ENCODE data around the gene UROC1. TPM values are rescaled to one million over a fixed set of nuclear protein-coding genes. Genes with fewer than 3 reads are reported as not detected.

Gene UROC1
- total and polyA plus RNA-seq, 2 of the 13 experiments (the other 11 are each of a cell fraction or from before 2014, with no cell fraction given): 0.71 to 1.3 TPM

DNA sequence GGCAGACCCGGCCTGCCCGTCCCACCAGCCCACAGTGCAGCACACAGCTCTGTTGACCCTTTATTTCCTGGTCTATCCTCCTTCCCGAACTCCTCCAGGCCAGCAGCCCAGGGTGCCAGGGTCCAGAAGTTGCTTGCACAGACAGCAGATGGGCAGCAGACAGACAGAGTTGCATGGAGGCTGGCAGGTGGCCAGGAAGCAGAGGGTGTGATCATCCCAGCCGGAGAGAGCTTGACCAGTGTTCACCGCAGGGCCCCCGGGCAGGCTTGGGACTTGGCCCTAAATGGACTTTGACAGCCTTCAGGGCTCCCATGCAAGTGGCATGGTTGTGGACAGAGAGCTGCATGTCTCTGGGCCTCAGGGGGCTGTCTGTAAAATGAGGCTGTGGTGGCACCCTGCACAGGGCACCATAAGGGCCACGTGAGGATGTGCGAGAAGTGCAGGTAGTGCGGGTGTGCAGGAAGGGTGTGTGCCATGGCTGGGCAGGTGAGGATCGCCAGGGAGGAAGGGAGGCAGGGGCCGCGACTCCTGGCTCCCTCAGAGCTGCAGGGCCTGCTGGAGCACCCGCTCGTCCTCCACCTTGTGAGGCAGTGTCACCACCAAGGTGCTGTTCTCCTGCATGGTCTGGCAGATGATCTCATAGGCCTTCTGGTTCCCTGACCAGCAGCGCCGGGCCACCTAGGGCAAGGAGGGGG lies 35.6 kb downstream of the UROC1 start (continued):
- TF ChIP-seq, protein P1, sequence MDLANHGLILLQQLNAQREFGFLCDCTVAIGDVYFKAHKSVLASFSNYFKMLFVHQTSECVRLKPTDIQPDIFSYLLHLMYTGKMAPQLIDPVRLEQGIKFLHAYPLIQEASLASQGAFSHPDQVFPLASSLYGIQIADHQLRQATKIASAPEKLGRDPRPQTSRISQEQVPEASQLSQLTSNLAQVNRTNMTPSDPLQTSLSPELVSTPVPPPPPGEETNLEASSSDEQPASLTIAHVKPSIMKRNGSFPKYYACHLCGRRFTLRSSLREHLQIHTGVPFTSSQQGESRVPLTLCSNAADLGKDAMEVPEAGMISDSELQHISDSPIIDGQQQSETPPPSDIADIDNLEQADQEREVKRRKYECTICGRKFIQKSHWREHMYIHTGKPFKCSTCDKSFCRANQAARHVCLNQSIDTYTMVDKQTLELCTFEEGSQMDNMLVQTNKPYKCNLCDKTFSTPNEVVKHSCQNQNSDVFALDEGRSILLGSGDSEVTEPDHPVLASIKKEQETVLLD (CRISPR knock-in tag; IDR thresholded peaks at IDR 0.05; ENCODE audit: low read depth): no peak
- TF ChIP-seq HDAC6 (IDR thresholded peaks at IDR 0.05; ENCODE audit: low read depth, low read length) (no peak), FLYWCH1 (CRISPR knock-in tag; IDR thresholded peaks at IDR 0.05) (no peak), JUN (CRISPR knock-in tag; IDR thresholded peaks at IDR 0.05) (no peak), ZNF235 (CRISPR knock-in tag; IDR thresholded peaks at IDR 0.05; ENCODE audit: borderline replicate concordance) (no peak), ZNF543 (CRISPR knock-in tag; IDR thresholded peaks at IDR 0.05) (0 out of 2 replicates have a peak, but pooled peaks have one; percentile 48), MED8 (CRISPR knock-in tag; IDR thresholded peaks at IDR 0.05; ENCODE audit: insufficient replicate concordance) (no peak), ASH2L (IDR thresholded peaks at IDR 0.05; ENCODE audit: insufficient read length, low read depth, low read length) (peak; percentile 9), NONO (IDR thresholded peaks at IDR 0.05) (no peak), NONO (CRISPR knock-in tag; conservative IDR thresholded peaks at IDR 0.05) (no peak; the same call in 1 of the 2 replicates), ZNF329 (CRISPR knock-in tag; IDR thresholded peaks at IDR 0.05; ENCODE audit: low read depth) (no peak), KLF11 (CRISPR knock-in tag; IDR thresholded peaks at IDR 0.05) (no peak), ZNF660 (CRISPR knock-in tag; IDR thresholded peaks at IDR 0.05; ENCODE audit: borderline replicate concordance, low read depth) (no peak), KDM1A (CRISPR knock-in tag; IDR thresholded peaks at IDR 0.05) (no peak), ELF3 (CRISPR knock-in tag; IDR thresholded peaks at IDR 0.05) (no peak)
- TF ChIP-seq, protein P2, sequence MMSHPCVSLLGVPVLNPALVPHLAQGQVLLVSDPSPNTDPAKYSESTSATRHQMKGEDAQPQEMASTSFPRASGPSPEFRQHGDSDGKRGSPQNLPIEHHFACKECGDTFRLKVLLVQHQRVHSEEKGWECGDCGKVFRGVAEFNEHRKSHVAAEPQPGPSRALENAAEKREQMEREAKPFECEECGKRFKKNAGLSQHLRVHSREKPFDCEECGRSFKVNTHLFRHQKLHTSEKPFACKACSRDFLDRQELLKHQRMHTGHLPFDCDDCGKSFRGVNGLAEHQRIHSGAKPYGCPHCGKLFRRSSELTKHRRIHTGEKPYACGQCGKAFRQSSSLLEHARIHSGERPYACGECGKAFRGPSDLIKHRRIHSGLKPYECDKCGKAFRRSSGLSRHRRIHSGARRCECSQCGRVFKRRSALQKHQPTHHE (CRISPR knock-in tag; IDR thresholded peaks at IDR 0.05; ENCODE audit: borderline replicate concordance): no peak
- TF ChIP-seq, protein P3, sequence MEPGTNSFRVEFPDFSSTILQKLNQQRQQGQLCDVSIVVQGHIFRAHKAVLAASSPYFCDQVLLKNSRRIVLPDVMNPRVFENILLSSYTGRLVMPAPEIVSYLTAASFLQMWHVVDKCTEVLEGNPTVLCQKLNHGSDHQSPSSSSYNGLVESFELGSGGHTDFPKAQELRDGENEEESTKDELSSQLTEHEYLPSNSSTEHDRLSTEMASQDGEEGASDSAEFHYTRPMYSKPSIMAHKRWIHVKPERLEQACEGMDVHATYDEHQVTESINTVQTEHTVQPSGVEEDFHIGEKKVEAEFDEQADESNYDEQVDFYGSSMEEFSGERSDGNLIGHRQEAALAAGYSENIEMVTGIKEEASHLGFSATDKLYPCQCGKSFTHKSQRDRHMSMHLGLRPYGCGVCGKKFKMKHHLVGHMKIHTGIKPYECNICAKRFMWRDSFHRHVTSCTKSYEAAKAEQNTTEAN (CRISPR knock-in tag; conservative IDR thresholded peaks at IDR 0.05): no peak
- TF ChIP-seq, protein P4, sequence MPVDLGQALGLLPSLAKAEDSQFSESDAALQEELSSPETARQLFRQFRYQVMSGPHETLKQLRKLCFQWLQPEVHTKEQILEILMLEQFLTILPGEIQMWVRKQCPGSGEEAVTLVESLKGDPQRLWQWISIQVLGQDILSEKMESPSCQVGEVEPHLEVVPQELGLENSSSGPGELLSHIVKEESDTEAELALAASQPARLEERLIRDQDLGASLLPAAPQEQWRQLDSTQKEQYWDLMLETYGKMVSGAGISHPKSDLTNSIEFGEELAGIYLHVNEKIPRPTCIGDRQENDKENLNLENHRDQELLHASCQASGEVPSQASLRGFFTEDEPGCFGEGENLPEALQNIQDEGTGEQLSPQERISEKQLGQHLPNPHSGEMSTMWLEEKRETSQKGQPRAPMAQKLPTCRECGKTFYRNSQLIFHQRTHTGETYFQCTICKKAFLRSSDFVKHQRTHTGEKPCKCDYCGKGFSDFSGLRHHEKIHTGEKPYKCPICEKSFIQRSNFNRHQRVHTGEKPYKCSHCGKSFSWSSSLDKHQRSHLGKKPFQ (CRISPR knock-in tag; IDR thresholded peaks at IDR 0.05; ENCODE audit: insufficient replicate concordance): peak; percentile 83
- TF ChIP-seq, protein P5, sequence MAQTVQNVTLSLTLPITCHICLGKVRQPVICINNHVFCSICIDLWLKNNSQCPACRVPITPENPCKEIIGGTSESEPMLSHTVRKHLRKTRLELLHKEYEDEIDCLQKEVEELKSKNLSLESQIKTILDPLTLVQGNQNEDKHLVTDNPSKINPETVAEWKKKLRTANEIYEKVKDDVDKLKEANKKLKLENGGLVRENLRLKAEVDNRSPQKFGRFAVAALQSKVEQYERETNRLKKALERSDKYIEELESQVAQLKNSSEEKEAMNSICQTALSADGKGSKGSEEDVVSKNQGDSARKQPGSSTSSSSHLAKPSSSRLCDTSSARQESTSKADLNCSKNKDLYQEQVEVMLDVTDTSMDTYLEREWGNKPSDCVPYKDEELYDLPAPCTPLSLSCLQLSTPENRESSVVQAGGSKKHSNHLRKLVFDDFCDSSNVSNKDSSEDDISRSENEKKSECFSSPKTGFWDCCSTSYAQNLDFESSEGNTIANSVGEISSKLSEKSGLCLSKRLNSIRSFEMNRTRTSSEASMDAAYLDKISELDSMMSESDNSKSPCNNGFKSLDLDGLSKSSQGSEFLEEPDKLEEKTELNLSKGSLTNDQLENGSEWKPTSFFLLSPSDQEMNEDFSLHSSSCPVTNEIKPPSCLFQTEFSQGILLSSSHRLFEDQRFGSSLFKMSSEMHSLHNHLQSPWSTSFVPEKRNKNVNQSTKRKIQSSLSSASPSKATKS (CRISPR knock-in tag; IDR thresholded peaks at IDR 0.05): no peak
- TF ChIP-seq, protein P6, sequence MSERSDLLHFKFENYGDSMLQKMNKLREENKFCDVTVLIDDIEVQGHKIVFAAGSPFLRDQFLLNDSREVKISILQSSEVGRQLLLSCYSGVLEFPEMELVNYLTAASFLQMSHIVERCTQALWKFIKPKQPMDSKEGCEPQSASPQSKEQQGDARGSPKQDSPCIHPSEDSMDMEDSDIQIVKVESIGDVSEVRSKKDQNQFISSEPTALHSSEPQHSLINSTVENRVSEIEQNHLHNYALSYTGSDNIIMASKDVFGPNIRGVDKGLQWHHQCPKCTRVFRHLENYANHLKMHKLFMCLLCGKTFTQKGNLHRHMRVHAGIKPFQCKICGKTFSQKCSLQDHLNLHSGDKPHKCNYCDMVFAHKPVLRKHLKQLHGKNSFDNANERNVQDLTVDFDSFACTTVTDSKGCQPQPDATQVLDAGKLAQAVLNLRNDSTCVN (CRISPR knock-in tag; IDR thresholded peaks at IDR 0.05; ENCODE audit: borderline replicate concordance): no peak
